SK-N-SH (cell line): ENCODE measurements around the gene ABR. TPM values are rescaled to one million over a fixed set of nuclear protein-coding genes. Genes with fewer than 3 reads are reported as not detected.

Experiments used
- CTCF ChIA-PET: fragments of 300-600, 350-600 bp; formaldehyde crosslinking; extraction: SDS; loops from one replicate; lab custom pipeline; 2021; lab: Yijun Ruan, JAX
- POLR2A ChIA-PET: fragments of 350-600 bp; sonication (Branson Sonifier 250); formaldehyde crosslinking; extraction: SDS; loops from one replicate; lab custom pipeline; 2020; ENCODE audit warnings: antibody characterized with exemption, inconsistent platforms; lab: Yijun Ruan, JAX
- DNase-seq: peaks from one replicate; pipeline ENCODE4 v3.0.0; 2012
- H2AFZ ChIP-seq: fragments of 200-600 bp; sonication (generic); 2 replicates; pipeline ENCODE4 v1.8.1; 2016; ENCODE audit warnings: antibody characterized with exemption, mild to moderate bottlenecking, low read depth
- H3F3A ChIP-seq: fragments of 200-600 bp; sonication (generic); replicated peaks from 2 replicates; pipeline ENCODE3; 2016; ENCODE audit warnings: antibody characterized with exemption, mild to moderate bottlenecking; ENCODE audit not compliant: insufficient read depth
- H3K27ac ChIP-seq, 2 experiments: fragments of 200-500 bp in 1 of 2; fragments of 200-600 bp in 1 of 2; sonication (Bioruptor generic) in 1 of 2; sonication (generic), shearing (Covaris generic) in 1 of 2; 2 replicates each; pipeline versions ENCODE4 v1.5.1 to v1.6.1; 2014 to 2016; ENCODE audit warnings: low read depth in 2 of 2, inconsistent platforms in 1 of 2, low read length in 1 of 2, mild to moderate bottlenecking in 1 of 2, mixed read lengths in 1 of 2
- H3K27me3 ChIP-seq: fragments of 200-600 bp; sonication (generic), shearing (Covaris generic); 2 replicates; pipeline ENCODE4 v1.6.1; 2016; ENCODE audit warnings: mixed run types; ENCODE audit not compliant: insufficient read depth
- H3K36me3 ChIP-seq, 2 experiments: fragments of 200-500 bp in 1 of 2; fragments of 200-600 bp in 1 of 2; sonication (Bioruptor generic) in 1 of 2; sonication (generic) in 1 of 2; replicated peaks in 1 of 2; 2 replicates each; pipeline versions ENCODE3 to v1.5.1; 2014 to 2016; ENCODE audit warnings: low read length in 1 of 2, mild to moderate bottlenecking in 1 of 2; ENCODE audit not compliant: insufficient read depth in 2 of 2, control insufficient read depth in 1 of 2
- H3K4me1 ChIP-seq, 2 experiments: fragments of 200-500 bp in 1 of 2; fragments of 200-600 bp in 1 of 2; sonication (Bioruptor generic) in 1 of 2; sonication (generic), shearing (Covaris generic) in 1 of 2; 2 replicates each; pipeline versions ENCODE4 v1.5.1 to v1.6.1; 2014 to 2016; ENCODE audit warnings: low read depth in 1 of 2, low read length in 1 of 2, mixed run types in 1 of 2; ENCODE audit not compliant: insufficient read depth in 2 of 2, control insufficient read depth in 1 of 2
- H3K4me2 ChIP-seq: fragments of 200-600 bp; sonication (generic), shearing (Covaris generic); 2 replicates; pipeline ENCODE4 v1.6.1; 2017; ENCODE audit warnings: mixed run types
- H3K4me3 ChIP-seq, 2 experiments: fragments of 200-500 bp in 1 of 2; fragments of 200-600 bp in 1 of 2; sonication (Bioruptor generic) in 1 of 2; sonication (generic), shearing (Covaris generic) in 1 of 2; 2 replicates each; pipeline versions ENCODE4 v1.5.1 to v1.8.1; 2014 to 2016; ENCODE audit warnings: low read depth in 2 of 2, inconsistent platforms in 1 of 2, low read length in 1 of 2, mild to moderate bottlenecking in 1 of 2, mixed read lengths in 1 of 2, moderate library complexity in 1 of 2
- H3K79me2 ChIP-seq: fragments of 200-600 bp; sonication (generic); 2 replicates; pipeline ENCODE4 v1.8.1; 2017; ENCODE audit warnings: mild to moderate bottlenecking; ENCODE audit not compliant: insufficient read depth
- H3K9ac ChIP-seq: fragments of 200-600 bp; sonication (generic); 2 replicates; pipeline ENCODE4 v1.6.1; 2017; ENCODE audit warnings: mixed run types
- H3K9me2 ChIP-seq: fragments of 200-600 bp; sonication (generic); 2 replicates; pipeline ENCODE4 v1.6.1; 2017; ENCODE audit warnings: mixed run types
- H3K9me3 ChIP-seq: fragments of 200-600 bp; sonication (generic); 2 replicates; pipeline ENCODE4 v1.6.1; 2017; ENCODE audit warnings: mixed run types, mild to moderate bottlenecking, moderate library complexity
- H4K20me1 ChIP-seq: fragments of 200-600 bp; sonication (generic); 2 replicates; pipeline ENCODE4 v1.6.1; 2017; ENCODE audit warnings: mild to moderate bottlenecking, mixed run types; ENCODE audit not compliant: insufficient read depth
- CHD2 ChIP-seq: fragments of 150-350 bp; IDR thresholded peaks from 2 replicates; pipeline ENCODE4 v1.6.1; 2018; ENCODE audit warnings: low read length; ENCODE audit not compliant: partially characterized antibody
- JUND ChIP-seq: IDR thresholded peaks from 2 replicates; pipeline ENCODE4 v1.4.0; 2012
- MEF2A ChIP-seq: IDR thresholded peaks from 2 replicates; pipeline ENCODE4 v1.4.0; 2012; ENCODE audit warnings: low read depth, borderline replicate concordance
- MXI1 ChIP-seq: IDR thresholded peaks from 2 replicates; pipeline ENCODE4 v1.6.1; 2012; ENCODE audit warnings: mild to moderate bottlenecking, low read depth, low read length, improper control_type of control experiment
- NFIC ChIP-seq: IDR thresholded peaks from 2 replicates; pipeline ENCODE4 v1.4.0; 2012; ENCODE audit warnings: borderline replicate concordance
- NRF1 ChIP-seq: IDR thresholded peaks from 2 replicates; pipeline ENCODE4 v1.6.1; 2012; ENCODE audit warnings: low read depth, mild to moderate bottlenecking, low read length
- POLR2AphosphoS5 ChIP-seq: IDR thresholded peaks from 2 replicates; pipeline ENCODE4 v1.6.1; 2012; ENCODE audit warnings: low read depth, low read length
- RAD21 ChIP-seq: IDR thresholded peaks from 2 replicates; pipeline ENCODE4 v1.6.1; 2012; ENCODE audit warnings: mild to moderate bottlenecking, low read length
- RFX5 ChIP-seq: IDR thresholded peaks from 2 replicates; pipeline ENCODE4 v1.6.1; 2012; ENCODE audit warnings: mild to moderate bottlenecking, improper control_type of control experiment, low read length
- RXRA ChIP-seq: IDR thresholded peaks from 2 replicates; pipeline ENCODE4 v1.4.0; 2012; ENCODE audit warnings: low read depth, mild to moderate bottlenecking, borderline replicate concordance
- SIN3A ChIP-seq: IDR thresholded peaks from 2 replicates; pipeline ENCODE4 v1.6.1; 2012; ENCODE audit warnings: low read depth, mild to moderate bottlenecking, low read length, moderate library complexity, borderline replicate concordance
- SMC3 ChIP-seq: IDR thresholded peaks from 2 replicates; pipeline ENCODE4 v1.6.1; 2012; ENCODE audit warnings: low read depth, low read length, improper control_type of control experiment
- TCF12 ChIP-seq: IDR thresholded peaks from 2 replicates; pipeline ENCODE4 v1.4.0; 2012
- TEAD4 ChIP-seq: IDR thresholded peaks from 2 replicates; pipeline ENCODE4 v1.4.0; 2012; ENCODE audit warnings: mild to moderate bottlenecking, borderline replicate concordance; ENCODE audit not compliant: insufficient read depth
- WGBS: methylation state at CpG from one replicate; pipeline ENCODE4 v1.1.6; 2017; ENCODE audit warnings: low lambda C conversion rate; 5-methylcytosine and 5-hydroxymethylcytosine counted together
- polyA plus RNA-seq, 3 experiments: library from polyadenylated mRNA; depleted of rRNA; stranded (reverse); fragments of >200 nt; gene quantifications; 2 replicates each; pipeline ENCODE4 v1.2.3, GENCODE V29; 2012
- TF ChIP-seq, protein P1 (sequence below): IDR thresholded peaks from 2 replicates; pipeline ENCODE4; 2012
- TF ChIP-seq, protein P2 (sequence below): IDR thresholded peaks from 2 replicates; pipeline ENCODE4 v1.4.0; 2012; ENCODE audit warnings: low read depth, borderline replicate concordance
- TF ChIP-seq, protein P3 (sequence below): fragments of 150-350 bp; IDR thresholded peaks from 2 replicates; pipeline ENCODE4 v1.6.1; 2017; ENCODE audit warnings: antibody characterized with exemption, low read length, low read depth, borderline replicate concordance
- TF ChIP-seq, protein P4 (sequence below): IDR thresholded peaks from 2 replicates; pipeline ENCODE4 v1.6.1; 2012; ENCODE audit warnings: mild to moderate bottlenecking, low read depth, low read length, moderate library complexity

ABR gene
- polyA plus RNA-seq, 1 of the 3 experiments (the other 2 are of a cell fraction), result 117 TPM

DNA sequence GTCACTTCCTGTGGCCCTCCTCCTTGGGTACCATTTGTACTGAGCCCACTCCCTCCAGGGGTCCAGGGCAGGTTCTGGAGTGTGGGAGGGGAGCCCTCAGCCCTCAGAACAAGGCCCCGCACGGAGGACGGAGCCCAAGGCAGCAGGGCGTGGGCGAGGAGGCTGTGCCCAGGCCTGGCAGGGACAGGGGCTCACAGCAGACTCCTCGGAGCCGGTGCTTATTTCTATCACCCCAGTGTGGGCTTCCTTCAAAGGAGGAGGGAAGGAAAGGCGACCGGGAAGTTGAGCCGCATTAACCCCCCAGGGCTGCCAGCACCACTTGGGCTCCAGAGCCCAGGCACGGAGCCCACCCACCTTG is 54.0 kb downstream of the ABR start:
- WGBS, result 64% methylated on average over 5 of the region's 11 CpGs
- CTCF ChIA-PET, result interaction anchor here (7.7 to 10.4 kb wide), 2 partner anchors 21 to 63 kb away, joined by 71 to 248 read pairs; no protein-coding TSS in a partner anchor
- H3K9ac ChIP-seq, result no peak overlapping the region

More for the DNA sequence above, 54.0 kb downstream of the ABR start:
- H3K4me3 ChIP-seq, result no peak overlapping the region
- H3K4me1 ChIP-seq, result peaks cover 0 to 6% of the 10 kb centered on the region in 2 experiments; a peak in 1 of 4 replicates
- no peak overlapping the region for H3K27ac ChIP-seq
- H3K9me2 ChIP-seq, result no peaks in the 10 kb centered on the region
- H3K27me3 ChIP-seq, result no peaks in the 10 kb centered on the region
- H4K20me1 ChIP-seq, result no peaks in the 10 kb centered on the region
- peaks cover 2% of the 10 kb centered on the region for H3F3A ChIP-seq
- H3K9me3 ChIP-seq, result no peaks in the 10 kb centered on the region
- H3K4me2 ChIP-seq, result no peak overlapping the region
- 0 out of 2 replicates have a peak overlapping the region, but pooled peaks have one; percentile 35 for H2AFZ ChIP-seq
- POLR2A ChIA-PET, result no interaction called here
- TF ChIP-seq, protein P1, sequence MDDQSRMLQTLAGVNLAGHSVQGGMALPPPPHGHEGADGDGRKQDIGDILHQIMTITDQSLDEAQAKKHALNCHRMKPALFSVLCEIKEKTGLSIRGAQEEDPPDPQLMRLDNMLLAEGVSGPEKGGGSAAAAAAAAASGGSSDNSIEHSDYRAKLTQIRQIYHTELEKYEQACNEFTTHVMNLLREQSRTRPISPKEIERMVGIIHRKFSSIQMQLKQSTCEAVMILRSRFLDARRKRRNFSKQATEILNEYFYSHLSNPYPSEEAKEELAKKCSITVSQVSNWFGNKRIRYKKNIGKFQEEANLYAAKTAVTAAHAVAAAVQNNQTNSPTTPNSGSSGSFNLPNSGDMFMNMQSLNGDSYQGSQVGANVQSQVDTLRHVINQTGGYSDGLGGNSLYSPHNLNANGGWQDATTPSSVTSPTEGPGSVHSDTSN, result no peak
- no peak for TF ChIP-seq TCF12
- TF ChIP-seq, protein P2, sequence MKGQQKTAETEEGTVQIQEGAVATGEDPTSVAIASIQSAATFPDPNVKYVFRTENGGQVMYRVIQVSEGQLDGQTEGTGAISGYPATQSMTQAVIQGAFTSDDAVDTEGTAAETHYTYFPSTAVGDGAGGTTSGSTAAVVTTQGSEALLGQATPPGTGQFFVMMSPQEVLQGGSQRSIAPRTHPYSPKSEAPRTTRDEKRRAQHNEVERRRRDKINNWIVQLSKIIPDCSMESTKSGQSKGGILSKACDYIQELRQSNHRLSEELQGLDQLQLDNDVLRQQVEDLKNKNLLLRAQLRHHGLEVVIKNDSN, result no peak
- no peak for TF ChIP-seq JUND
- TF ChIP-seq NFIC, result no peak
- TF ChIP-seq RAD21, result no peak
- TF ChIP-seq, protein P3, sequence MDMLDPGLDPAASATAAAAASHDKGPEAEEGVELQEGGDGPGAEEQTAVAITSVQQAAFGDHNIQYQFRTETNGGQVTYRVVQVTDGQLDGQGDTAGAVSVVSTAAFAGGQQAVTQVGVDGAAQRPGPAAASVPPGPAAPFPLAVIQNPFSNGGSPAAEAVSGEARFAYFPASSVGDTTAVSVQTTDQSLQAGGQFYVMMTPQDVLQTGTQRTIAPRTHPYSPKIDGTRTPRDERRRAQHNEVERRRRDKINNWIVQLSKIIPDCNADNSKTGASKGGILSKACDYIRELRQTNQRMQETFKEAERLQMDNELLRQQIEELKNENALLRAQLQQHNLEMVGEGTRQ, result no peak
- TF ChIP-seq MEF2A, result no peak
- TF ChIP-seq SIN3A, result no peak
- no peak for TF ChIP-seq NRF1
- no peak for TF ChIP-seq RXRA
- TF ChIP-seq CHD2, result no peak
- no peak for TF ChIP-seq POLR2AphosphoS5
- no peak for TF ChIP-seq SMC3
- no peak for TF ChIP-seq RFX5
- no peak for TF ChIP-seq TEAD4
- TF ChIP-seq, protein P4, sequence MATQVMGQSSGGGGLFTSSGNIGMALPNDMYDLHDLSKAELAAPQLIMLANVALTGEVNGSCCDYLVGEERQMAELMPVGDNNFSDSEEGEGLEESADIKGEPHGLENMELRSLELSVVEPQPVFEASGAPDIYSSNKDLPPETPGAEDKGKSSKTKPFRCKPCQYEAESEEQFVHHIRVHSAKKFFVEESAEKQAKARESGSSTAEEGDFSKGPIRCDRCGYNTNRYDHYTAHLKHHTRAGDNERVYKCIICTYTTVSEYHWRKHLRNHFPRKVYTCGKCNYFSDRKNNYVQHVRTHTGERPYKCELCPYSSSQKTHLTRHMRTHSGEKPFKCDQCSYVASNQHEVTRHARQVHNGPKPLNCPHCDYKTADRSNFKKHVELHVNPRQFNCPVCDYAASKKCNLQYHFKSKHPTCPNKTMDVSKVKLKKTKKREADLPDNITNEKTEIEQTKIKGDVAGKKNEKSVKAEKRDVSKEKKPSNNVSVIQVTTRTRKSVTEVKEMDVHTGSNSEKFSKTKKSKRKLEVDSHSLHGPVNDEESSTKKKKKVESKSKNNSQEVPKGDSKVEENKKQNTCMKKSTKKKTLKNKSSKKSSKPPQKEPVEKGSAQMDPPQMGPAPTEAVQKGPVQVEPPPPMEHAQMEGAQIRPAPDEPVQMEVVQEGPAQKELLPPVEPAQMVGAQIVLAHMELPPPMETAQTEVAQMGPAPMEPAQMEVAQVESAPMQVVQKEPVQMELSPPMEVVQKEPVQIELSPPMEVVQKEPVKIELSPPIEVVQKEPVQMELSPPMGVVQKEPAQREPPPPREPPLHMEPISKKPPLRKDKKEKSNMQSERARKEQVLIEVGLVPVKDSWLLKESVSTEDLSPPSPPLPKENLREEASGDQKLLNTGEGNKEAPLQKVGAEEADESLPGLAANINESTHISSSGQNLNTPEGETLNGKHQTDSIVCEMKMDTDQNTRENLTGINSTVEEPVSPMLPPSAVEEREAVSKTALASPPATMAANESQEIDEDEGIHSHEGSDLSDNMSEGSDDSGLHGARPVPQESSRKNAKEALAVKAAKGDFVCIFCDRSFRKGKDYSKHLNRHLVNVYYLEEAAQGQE, result no peak
- no peak for TF ChIP-seq MXI1
- no peaks in the 10 kb centered on the region for H3K36me3 ChIP-seq
- no peaks in the 10 kb centered on the region for H3K79me2 ChIP-seq
- no peak for DNase-seq
